ENCODE results near the gene C2orf66.

Gene C2orf66

DNA sequence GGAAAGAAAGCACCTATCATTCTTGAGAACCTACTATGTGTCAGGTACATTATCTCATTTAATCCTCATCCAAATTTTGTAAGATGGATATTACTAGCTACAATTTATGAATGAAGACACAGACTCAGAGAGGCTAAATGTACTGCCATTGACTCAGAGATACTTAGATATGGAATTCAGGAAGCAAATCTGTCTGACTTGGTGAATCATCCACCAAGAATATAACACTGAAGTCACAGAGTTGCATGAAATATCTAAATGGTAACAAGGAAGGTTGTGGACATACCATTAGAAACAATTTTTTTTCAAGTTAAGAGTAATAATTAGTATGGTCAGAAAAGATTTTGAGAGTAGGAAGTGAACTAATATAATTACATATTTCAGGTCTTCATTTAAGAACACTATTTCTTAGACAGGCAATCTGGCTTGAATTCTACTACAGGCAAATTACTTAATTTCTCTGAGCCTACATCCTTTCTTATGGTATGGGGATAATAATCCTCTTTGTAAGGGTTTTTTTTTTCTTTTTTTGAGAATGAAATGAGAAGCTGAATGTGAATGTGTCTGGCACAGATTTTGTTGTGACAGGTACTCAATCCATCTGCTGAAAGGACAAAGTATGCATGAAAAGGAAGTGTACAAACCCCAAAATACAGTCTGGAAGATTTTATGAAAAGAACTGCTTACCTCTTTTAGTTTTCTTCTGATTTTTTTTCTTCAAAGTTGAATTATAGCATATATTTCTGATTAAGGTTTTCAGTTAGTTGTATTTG lies 14.8 kb upstream of the C2orf66 start:
- DNase-seq = peak in 1 of 2 donors; percentile 61
- no peak overlapping the region for H3K4me3 ChIP-seq (ENCODE audit: low read depth, low read length)
- H3K79me2 ChIP-seq (ENCODE audit: control insufficient read depth, insufficient read depth, low read length, poor library complexity) = no peaks in the 10 kb centered on the region
- H4K8ac ChIP-seq (ENCODE audit: low read depth, low read length) = no peak overlapping the region
- H3K9ac ChIP-seq (ENCODE audit: low read length) = no peak overlapping the region
- H3K36me3 ChIP-seq (ENCODE audit: control insufficient read depth in 1 of 2, insufficient read depth in 2 of 2, low read length in 2 of 2) = no peaks in the 10 kb centered on the region
- no peak overlapping the region for H2BK120ac ChIP-seq (ENCODE audit: insufficient read depth, low read length, poor library complexity)
- no peak overlapping the region for H3K4me2 ChIP-seq (ENCODE audit: low read length)
- no peak overlapping the region for H3K23ac ChIP-seq (ENCODE audit: low read length)
- H4K91ac ChIP-seq (ENCODE audit: low read depth, low read length) = no peak overlapping the region
- no peak overlapping the region for H2BK5ac ChIP-seq (ENCODE audit: low read depth, low read length, poor library complexity)
- H3K27me3 ChIP-seq (ENCODE audit: insufficient read depth, low read length) = no peaks in the 10 kb centered on the region
- no peak overlapping the region for H3K4ac ChIP-seq (ENCODE audit: low read depth, low read length)
- H3K79me1 ChIP-seq (ENCODE audit: low read length) = no peaks in the 10 kb centered on the region
- no peak overlapping the region for H4K12ac ChIP-seq (ENCODE audit: low read depth, low read length)
- no peak overlapping the region for H2BK12ac ChIP-seq (ENCODE audit: low read length)
- H3K9me3 ChIP-seq (ENCODE audit: insufficient read depth, low read depth, low read length) = peaks cover 3% of the 10 kb centered on the region
- no peak overlapping the region for H2AK5ac ChIP-seq (ENCODE audit: low read length)
- H3K18ac ChIP-seq (ENCODE audit: low read length) = no peak overlapping the region
- H3K4me1 ChIP-seq (ENCODE audit: control insufficient read depth in 1 of 2, insufficient read depth in 2 of 2, low read length in 2 of 2) = no peaks in the 10 kb centered on the region
- H3K27ac ChIP-seq (ENCODE audit: low read depth, low read length) = no peak overlapping the region
- no peak overlapping the region for H2AFZ ChIP-seq (ENCODE audit: insufficient read depth, low read length, poor library complexity)
- no peak overlapping the region for H3K14ac ChIP-seq (ENCODE audit: low read length)

DNA sequence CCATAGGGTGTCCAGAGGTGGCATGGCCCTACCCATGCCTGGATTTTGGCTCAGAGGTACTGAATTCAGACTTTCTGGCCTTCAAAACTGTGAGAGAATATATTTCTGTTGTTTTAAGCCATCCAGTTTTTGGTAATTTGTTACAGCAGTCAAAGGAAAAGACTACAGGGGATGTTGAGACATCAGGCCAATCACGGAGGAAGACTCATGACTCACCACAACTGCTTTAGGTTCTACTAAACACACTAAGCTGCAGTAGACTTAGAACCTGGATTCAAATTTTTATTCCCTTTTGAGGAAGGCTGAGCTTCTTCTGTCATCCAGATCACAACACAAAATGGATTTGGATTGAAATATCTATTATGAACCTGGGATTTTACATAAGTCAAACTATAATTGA lies 12.0 kb upstream of the C2orf66 start:
- no peak overlapping the region for H3K27ac ChIP-seq (ENCODE audit: low read depth, low read length)
- H3K14ac ChIP-seq (ENCODE audit: low read length) = no peak overlapping the region
- H2BK12ac ChIP-seq (ENCODE audit: low read length) = no peak overlapping the region
- no peak overlapping the region for H3K9ac ChIP-seq (ENCODE audit: low read length)
- no peak overlapping the region for H4K91ac ChIP-seq (ENCODE audit: low read depth, low read length)
- H3K36me3 ChIP-seq (ENCODE audit: control insufficient read depth in 1 of 2, insufficient read depth in 2 of 2, low read length in 2 of 2) = no peaks in the 10 kb centered on the region
- H3K18ac ChIP-seq (ENCODE audit: low read length) = no peak overlapping the region
- no CpG with 5 or more reads among the region's 1 CpG for WGBS (ENCODE audit: extremely low coverage, insufficient coverage, insufficient read length)
- no peak overlapping the region for H3K4ac ChIP-seq (ENCODE audit: low read depth, low read length)
- no peaks in the 10 kb centered on the region for H3K79me1 ChIP-seq (ENCODE audit: low read length)
- H3K4me3 ChIP-seq (ENCODE audit: low read depth, low read length) = no peak overlapping the region
- no peaks in the 10 kb centered on the region for H3K79me2 ChIP-seq (ENCODE audit: control insufficient read depth, insufficient read depth, low read length, poor library complexity)
- H2BK5ac ChIP-seq (ENCODE audit: low read depth, low read length, poor library complexity) = no peak overlapping the region
- no peak overlapping the region for H2AFZ ChIP-seq (ENCODE audit: insufficient read depth, low read length, poor library complexity)
- H3K23ac ChIP-seq (ENCODE audit: low read length) = no peak overlapping the region
- H3K4me1 ChIP-seq (ENCODE audit: control insufficient read depth in 1 of 2, insufficient read depth in 2 of 2, low read length in 2 of 2) = no peaks in the 10 kb centered on the region
- H2BK120ac ChIP-seq (ENCODE audit: insufficient read depth, low read length, poor library complexity) = no peak overlapping the region
- DNase-seq = no peak
- no peak overlapping the region for H4K12ac ChIP-seq (ENCODE audit: low read depth, low read length)
- peaks cover 6% of the 10 kb centered on the region for H3K9me3 ChIP-seq (ENCODE audit: insufficient read depth, low read depth, low read length)
- no peaks in the 10 kb centered on the region for H3K27me3 ChIP-seq (ENCODE audit: insufficient read depth, low read length)
- no peak overlapping the region for H4K8ac ChIP-seq (ENCODE audit: low read depth, low read length)
- no peak overlapping the region for H3K4me2 ChIP-seq (ENCODE audit: low read length)
- H2AK5ac ChIP-seq (ENCODE audit: low read length) = no peak overlapping the region

DNA sequence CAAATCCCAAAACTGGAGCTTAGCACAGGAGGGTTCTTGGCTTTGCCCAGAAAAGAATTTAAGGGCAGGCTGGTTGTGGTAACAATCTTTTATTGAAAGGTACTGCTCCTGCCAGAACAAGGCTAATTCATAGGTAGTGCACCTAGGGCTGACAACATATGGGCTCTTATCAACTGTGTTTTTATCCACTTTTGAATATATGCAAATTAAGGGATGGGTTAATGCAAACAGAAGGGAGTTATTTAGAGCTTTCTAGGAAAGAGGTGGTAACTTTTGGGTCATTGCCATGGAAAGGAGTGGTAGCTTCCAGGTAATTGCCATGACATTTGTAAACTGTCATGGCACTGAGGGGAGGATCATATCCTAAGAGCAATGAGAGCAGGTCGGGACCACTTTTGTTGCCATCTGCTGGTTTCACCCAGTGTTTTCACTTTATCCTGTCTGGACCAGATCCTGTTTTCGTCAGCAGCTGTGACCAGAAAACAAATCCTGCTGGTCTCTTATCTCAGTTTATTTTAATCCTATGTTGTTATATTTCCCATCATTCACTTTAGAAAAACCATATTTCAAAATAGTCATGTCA lies 981 bp downstream of the C2orf66 start:
- H2BK5ac ChIP-seq (ENCODE audit: low read depth, low read length, poor library complexity) = no peak overlapping the region
- H3K23ac ChIP-seq (ENCODE audit: low read length) = no peak overlapping the region
- H2AK5ac ChIP-seq (ENCODE audit: low read length) = no peak overlapping the region
- no peak overlapping the region for H3K14ac ChIP-seq (ENCODE audit: low read length)
- no peaks in the 10 kb centered on the region for H3K27me3 ChIP-seq (ENCODE audit: insufficient read depth, low read length)
- no peak overlapping the region for H3K27ac ChIP-seq (ENCODE audit: low read depth, low read length)
- no peaks in the 10 kb centered on the region for H3K36me3 ChIP-seq (ENCODE audit: control insufficient read depth in 1 of 2, insufficient read depth in 2 of 2, low read length in 2 of 2)
- no peaks in the 10 kb centered on the region for H3K4me1 ChIP-seq (ENCODE audit: control insufficient read depth in 1 of 2, insufficient read depth in 2 of 2, low read length in 2 of 2)
- no peak overlapping the region for H3K9ac ChIP-seq (ENCODE audit: low read length)
- no peak overlapping the region for H2BK120ac ChIP-seq (ENCODE audit: insufficient read depth, low read length, poor library complexity)
- H3K18ac ChIP-seq (ENCODE audit: low read length) = no peak overlapping the region
- H3K79me2 ChIP-seq (ENCODE audit: control insufficient read depth, insufficient read depth, low read length, poor library complexity) = no peaks in the 10 kb centered on the region
- H4K91ac ChIP-seq (ENCODE audit: low read depth, low read length) = no peak overlapping the region
- H4K12ac ChIP-seq (ENCODE audit: low read depth, low read length) = no peak overlapping the region
- no peak overlapping the region for H3K4ac ChIP-seq (ENCODE audit: low read depth, low read length)
- no peak overlapping the region for H2AFZ ChIP-seq (ENCODE audit: insufficient read depth, low read length, poor library complexity)
- no peak overlapping the region for H4K8ac ChIP-seq (ENCODE audit: low read depth, low read length)
- no peak overlapping the region for H3K4me2 ChIP-seq (ENCODE audit: low read length)
- no peak overlapping the region for H3K4me3 ChIP-seq (ENCODE audit: low read depth, low read length)
- H3K9me3 ChIP-seq (ENCODE audit: insufficient read depth, low read depth, low read length) = no peaks in the 10 kb centered on the region
- no peak overlapping the region for H2BK12ac ChIP-seq (ENCODE audit: low read length)
- no peak for DNase-seq
- no CpG with 5 or more reads among the region's 2 CpGs for WGBS (ENCODE audit: extremely low coverage, insufficient coverage, insufficient read length)
- no peaks in the 10 kb centered on the region for H3K79me1 ChIP-seq (ENCODE audit: low read length)

DNA sequence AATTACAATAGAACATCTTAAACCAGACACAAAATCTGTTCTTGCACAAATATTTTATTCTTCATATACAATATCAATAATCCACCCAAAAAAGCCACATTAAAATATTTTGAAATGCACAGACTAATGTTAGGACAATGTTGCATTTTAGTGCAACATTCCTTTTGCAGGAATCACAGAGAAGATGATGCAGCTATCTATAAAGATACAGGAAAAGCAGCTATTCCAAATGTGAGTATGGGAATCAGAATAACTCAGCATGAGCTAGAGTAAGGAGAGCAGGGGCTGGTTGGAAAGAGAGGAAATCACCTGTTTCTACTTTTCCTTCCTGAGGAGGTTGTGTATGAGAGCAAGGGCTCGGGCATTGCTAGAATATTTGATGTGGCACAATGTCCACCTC lies 4.8 kb downstream of the C2orf66 start:
- no peak overlapping the region for H2BK12ac ChIP-seq (ENCODE audit: low read length)
- H2BK5ac ChIP-seq (ENCODE audit: low read depth, low read length, poor library complexity) = no peak overlapping the region
- no peak overlapping the region for H4K12ac ChIP-seq (ENCODE audit: low read depth, low read length)
- no peak for DNase-seq
- no peak overlapping the region for H3K23ac ChIP-seq (ENCODE audit: low read length)
- H3K4me2 ChIP-seq (ENCODE audit: low read length) = no peak overlapping the region
- no peak overlapping the region for H3K27ac ChIP-seq (ENCODE audit: low read depth, low read length)
- H2BK120ac ChIP-seq (ENCODE audit: insufficient read depth, low read length, poor library complexity) = no peak overlapping the region
- peaks cover under 1% of the 10 kb centered on the region for H3K79me2 ChIP-seq (ENCODE audit: control insufficient read depth, insufficient read depth, low read length, poor library complexity)
- no peak overlapping the region for H3K18ac ChIP-seq (ENCODE audit: low read length)
- no peak overlapping the region for H4K91ac ChIP-seq (ENCODE audit: low read depth, low read length)
- H3K36me3 ChIP-seq (ENCODE audit: control insufficient read depth in 1 of 2, insufficient read depth in 2 of 2, low read length in 2 of 2) = no peaks in the 10 kb centered on the region
- no CpG with 5 or more reads among the region's 1 CpG for WGBS (ENCODE audit: extremely low coverage, insufficient coverage, insufficient read length)
- no peaks in the 10 kb centered on the region for H3K9me3 ChIP-seq (ENCODE audit: insufficient read depth, low read depth, low read length)
- no peak overlapping the region for H2AK5ac ChIP-seq (ENCODE audit: low read length)
- H3K27me3 ChIP-seq (ENCODE audit: insufficient read depth, low read length) = no peaks in the 10 kb centered on the region
- no peak overlapping the region for H3K4ac ChIP-seq (ENCODE audit: low read depth, low read length)
- no peak overlapping the region for H4K8ac ChIP-seq (ENCODE audit: low read depth, low read length)
- no peak overlapping the region for H3K4me3 ChIP-seq (ENCODE audit: low read depth, low read length)
- no peaks in the 10 kb centered on the region for H3K4me1 ChIP-seq (ENCODE audit: control insufficient read depth in 1 of 2, insufficient read depth in 2 of 2, low read length in 2 of 2)
- no peak overlapping the region for H3K14ac ChIP-seq (ENCODE audit: low read length)
- H3K79me1 ChIP-seq (ENCODE audit: low read length) = peaks cover under 1% of the 10 kb centered on the region
- no peak overlapping the region for H2AFZ ChIP-seq (ENCODE audit: insufficient read depth, low read length, poor library complexity)
- no peak overlapping the region for H3K9ac ChIP-seq (ENCODE audit: low read length)

Measured in trophoblast cell (in vitro differentiated cells and primary cell).